NCI-H128 (cell line): ENCODE data around the gene TBC1D4.

Experiments
- DNase-seq: peaks from one replicate; lab custom pipeline; 2025; ENCODE audit not compliant: unreplicated experiment; lab: John Stamatoyannopoulos, UW

TBC1D4 gene

DNA sequence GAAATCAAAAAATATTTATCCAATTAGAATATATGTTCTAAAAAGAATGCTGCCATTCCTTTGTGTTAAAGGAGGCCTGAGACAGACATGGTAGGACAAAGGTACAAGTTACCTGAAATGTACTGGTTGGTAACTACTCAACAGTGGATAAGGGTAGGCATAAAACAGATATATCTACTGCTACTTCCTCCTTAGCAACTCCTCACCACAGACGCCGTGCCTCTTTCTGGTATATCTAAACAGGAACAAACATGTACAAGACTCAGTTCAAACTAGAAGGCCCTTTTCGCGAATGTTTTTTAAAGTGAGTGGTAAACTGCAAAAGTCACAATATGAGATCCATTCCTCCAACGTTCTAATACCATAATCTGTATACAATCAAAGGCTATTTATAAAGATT, 86.9 kb downstream of the TBC1D4 start:
- no peak for DNase-seq

GRCh38 chr13:75393839-75394520, 88.0 kb downstream of the TBC1D4 start:
- no peak for DNase-seq

DNA sequence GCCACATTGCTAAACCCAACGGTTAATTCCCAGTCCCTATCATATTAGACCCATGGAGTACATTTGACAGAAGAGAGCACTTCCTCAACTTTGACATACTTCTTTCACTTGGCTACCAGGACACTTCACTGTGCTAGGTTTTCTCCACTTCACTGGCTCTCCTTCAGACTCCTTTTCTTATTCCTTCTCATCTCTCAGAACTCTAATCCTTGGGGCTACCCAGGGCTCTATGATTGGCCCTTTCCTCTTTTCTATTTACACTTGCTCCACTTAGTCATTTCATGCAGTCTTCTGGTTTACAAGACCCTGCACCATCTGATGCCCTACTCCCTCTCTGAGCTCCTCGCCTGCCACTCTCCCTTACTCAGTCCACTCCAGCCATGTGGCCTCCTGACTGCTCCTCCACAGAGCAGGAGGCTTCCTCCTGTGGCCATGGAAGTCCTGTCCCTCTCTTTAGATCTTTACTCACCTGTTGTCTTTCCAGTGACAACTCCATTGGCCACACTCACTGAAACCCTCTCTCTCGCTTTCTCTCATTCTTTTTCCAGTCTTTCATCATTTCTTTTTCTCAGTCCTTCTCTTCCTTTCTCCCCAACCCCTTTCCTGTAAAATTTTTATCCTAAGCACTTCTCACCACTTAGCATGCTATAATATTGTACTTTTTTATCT, 90.4 kb downstream of the TBC1D4 start:
- no peak for DNase-seq

- DNase-seq: no peak
These were observed 91.7 kb downstream of the TBC1D4 start for GRCh38 chr13:75390229-75390628.

DNA sequence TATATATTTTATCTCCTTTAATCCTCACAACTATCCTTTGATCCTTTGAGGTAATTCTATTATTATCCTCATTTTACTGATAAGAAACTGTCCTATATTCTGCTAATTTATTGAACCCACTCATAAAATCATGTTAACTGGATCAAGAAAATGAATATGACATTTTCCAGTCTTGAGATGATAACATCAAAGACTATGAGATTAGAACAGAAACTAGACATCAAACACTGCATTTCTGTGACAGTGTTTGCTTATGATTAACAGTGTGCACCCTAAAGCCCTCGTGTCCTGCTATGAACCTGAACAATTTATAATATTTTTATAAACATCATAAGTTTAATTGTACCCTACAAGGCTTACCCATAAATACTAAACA, 96.3 kb downstream of the TBC1D4 start:
- DNase-seq: no peak

- DNase-seq: no peak
These were observed 96.9 kb downstream of the TBC1D4 start for GRCh38 chr13:75384879-75385707.

DNA sequence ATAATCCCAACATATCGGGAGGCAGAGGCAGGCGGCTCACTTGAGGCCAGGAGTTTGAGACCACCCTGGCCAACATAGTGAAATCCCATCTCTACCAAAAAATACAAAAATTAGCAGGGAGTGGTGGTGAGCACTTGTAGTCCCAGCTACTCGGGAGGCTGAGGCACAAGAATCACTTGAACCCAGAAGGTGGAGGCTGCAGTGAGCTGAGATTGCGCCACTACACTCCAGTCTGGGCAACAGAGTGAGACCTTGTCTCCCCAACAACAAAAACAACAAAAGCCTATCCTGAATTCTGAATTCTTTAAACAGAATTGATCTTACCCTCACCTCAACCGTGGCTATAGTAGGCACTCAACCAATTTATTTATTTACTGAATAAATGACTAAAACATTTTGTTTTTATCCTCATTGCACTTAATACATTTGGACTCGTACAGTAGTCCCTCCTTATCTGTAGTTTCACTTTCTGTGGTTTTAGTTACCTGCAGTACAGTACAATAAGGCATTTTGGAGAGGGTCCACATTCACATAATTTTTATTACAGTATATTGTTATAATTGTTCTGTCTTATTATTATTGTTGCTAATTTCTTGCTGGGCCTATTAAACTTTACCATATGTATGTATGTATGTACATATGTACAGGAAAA, 98.8 kb downstream of the TBC1D4 start:
- no peak for DNase-seq

DNA sequence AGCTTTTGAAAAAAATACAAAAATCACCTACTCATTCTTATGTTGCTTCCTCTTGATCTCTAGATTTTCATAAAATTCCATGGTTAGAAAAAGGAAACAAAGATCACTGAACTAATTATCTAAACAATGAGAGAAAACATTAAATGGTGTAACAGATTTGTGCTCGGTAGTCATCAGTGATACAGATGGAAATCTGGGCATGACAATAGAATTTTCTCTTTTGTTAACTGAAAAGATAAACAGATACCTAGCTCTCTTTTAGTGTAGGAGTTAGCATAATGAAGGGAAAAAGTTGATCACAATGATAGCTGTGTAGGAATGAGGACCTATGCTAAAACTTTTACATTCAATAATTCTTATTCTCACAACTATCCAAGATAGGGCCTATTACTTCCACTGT, 103.7 kb downstream of the TBC1D4 start:
- DNase-seq: no peak

DNA sequence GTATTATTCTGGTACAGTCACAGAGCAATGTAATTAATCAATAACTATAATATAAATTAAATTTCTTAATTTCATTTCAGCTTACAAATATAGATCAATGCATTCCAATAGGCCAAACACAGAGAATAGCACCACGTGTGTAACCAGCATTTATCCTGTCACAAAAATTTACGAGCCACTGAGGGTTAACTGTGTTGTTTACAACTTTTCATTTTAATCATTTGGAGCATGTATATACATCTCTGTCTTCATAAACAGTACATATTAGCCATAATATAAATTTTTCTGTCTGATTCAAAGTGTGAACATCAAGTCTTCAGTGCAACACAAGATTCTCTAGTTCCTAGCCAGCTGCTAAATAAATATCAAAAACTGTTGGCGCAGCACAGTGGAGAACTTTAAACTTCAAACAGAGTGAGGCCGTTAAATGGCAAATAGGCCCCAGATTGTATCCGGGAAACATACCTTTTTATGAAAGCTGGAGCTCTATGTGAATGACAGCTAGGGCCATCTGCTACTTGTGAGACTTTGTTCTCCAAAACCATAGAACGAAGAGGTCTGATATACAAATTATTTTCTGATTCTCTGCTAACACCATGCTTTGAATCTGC, 105.1 kb downstream of the TBC1D4 start:
- DNase-seq: no peak

GRCh38 chr13:75375329-75375728, 106.6 kb downstream of the TBC1D4 start:
- DNase-seq: no peak

DNA sequence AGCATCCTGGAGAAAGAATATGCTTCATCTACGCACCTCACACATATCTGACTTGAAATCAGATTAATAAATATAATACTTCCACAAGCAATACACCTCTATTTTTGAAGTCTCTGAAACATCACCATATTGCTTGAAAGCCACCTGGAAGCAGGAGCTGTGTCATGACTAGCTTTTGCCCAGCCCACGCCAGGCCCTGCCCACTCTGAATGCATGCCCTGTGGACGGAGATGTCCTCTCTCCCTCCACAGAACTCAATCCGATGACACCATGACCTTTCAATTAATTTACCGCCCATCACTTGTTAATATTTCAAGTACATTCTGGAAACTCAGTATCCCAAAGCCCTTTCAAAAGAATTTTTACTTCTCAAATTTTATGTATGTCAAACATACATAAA, 108.0 kb downstream of the TBC1D4 start:
- DNase-seq: no peak

DNA sequence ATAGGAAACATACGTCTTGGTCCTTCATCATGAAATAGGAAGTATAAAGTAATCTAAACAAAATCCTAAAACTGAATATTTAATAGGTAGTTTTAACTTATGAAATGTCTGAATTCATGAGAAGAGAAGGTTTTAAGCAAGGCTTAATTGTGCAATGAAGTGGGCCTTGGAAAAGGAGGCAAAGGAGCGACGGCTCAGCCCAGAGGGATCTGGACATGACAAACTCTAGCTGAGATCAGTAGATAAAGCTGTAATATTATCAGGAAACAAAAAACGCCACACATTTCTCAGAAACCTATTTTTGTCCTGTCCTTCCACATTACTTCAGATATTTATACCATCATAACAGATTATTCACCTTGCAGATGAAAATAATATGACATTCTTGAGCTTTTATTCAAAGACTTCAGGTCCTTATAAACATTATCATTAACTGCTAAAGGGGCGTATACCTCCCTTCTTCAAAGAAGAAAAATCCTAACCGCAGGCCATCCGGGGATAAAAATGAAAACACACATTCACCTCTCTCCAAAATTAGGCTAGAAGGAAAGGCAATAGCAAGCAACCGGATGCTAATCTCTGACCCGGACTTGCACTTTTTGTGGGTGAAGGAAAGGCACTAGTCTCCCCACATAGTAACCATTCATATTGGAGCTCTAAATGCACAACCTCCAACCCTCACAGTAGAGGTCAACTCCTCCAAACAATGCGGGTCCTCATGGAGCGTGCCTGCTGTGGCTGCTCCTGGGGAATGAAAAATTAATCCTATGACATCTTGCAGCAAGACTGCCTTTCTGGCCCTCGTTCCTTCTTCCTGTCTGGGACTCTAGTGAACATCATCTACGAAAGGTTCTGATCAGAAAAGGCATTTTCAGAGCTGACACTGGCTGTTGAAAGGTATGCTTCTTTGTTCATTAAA, 108.8 kb downstream of the TBC1D4 start:
- no peak for DNase-seq

DNA sequence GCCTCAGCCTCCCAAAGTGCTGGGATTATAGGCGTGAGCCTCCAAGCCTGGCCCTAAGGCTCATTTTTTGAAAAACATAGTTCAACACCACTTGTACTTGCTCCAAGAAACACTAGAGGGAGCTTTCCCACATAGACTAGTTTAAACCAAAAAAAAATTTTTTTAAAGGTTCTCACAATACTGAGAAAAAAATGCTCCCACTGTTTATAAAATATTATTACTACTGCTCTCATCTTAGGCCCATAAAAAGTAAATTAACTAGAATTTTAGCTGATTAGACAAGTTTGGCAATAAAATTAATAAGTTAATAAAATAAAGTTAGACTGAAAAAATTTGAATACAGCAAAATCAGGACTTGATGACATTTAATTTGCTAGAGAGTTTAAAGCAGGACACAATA, 109.5 kb downstream of the TBC1D4 start:
- DNase-seq: no peak

- no peak for DNase-seq
These were observed 110.8 kb downstream of the TBC1D4 start for GRCh38 chr13:75371203-75371602.

DNA sequence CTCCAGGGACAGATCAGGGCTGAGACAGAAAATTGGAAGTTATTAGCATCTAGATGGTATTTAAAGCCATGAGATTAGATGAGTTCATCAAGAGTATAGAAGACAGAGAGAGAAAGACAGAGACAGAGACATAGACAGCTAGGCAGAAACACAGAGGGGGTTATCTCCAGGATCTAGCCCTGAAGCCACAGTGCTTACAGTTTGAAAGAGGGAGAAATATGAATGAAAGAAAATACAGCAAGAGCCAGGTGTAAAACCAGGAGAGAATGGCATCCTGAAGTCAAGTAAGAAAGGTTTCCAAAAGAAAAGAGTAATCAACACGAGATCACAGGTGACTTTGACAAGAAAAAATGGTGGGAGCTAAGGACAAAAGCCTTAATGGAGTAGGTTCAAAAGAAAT, 111.2 kb downstream of the TBC1D4 start:
- DNase-seq: no peak

DNA sequence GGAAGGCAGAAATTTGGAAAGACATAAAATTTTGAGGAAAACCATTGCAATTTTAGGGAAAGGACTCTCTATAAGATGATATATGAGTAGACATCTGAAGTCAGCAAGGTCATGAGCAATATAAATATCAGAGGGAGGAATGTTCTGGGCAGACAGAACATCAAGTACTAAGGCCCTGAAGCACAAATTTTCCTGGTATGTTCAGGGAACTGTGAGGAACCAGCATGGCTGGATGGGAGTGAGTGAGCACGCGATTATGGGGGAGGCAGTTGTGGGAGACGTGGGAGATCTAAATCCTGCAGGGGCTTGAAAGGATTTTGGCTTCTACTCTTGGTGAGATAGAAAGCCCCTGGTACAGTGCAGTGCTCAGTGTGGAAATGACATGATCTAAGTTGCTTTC, 112.0 kb downstream of the TBC1D4 start:
- DNase-seq: no peak

DNA sequence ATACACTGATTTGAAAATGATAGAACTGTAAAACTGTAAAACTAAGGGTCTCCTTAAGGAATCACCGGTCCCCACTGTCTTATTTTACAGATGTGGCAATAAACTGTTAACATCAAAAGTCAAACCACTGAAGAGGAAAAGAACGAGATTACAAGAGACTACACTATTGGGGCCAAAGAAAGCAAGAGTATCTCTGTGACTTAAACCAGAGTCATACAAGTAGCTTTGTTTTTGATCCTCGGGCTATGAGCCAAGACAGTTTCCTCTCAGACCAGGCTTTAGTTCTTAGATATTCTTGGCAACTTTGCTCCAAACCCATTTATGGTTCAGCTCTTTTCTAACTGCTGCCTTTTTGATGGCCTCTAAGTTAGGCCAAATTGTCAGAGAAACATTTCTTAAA, 113.8 kb downstream of the TBC1D4 start:
- DNase-seq: no peak

DNA sequence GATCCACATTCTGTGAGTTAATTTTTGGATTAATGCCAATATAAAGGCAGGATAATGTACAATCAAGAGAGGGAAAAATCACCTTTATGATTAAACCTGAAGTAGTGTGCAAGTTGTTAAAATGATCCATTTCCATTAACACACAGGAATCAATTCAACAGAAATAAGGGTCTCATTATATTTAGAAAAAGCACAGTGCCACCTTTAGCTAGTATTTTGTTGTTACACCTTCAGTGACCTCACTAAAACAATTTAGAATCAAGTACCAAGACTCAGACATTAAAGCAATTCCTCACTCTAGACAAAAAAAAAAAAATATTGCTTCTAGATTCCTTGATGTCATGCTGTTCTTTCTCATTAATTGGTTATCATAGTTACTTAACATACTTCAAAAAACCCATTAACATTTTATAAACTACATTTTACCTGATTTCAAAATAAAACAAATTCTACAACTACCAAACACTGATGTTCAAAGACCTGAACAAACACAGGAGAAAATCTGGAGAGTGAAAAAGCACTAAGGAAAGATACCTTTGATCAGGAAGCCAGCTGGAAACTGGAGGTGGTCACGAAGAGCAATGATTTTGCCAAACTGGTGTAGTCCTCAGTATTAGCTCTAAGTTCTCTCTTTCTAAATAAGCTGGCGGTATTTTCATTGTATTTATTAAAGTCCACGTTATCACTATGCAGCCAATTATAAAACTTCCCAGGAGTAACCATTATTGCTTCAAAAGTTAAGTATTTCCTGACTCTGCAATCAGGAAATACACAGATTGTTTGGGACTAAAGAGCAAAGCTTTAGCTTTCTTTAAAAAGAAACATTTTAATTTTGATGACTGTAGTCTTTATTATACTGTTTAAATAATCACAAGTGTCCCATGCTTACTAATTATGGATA, 115.3 kb downstream of the TBC1D4 start:
- DNase-seq: no peak

DNA sequence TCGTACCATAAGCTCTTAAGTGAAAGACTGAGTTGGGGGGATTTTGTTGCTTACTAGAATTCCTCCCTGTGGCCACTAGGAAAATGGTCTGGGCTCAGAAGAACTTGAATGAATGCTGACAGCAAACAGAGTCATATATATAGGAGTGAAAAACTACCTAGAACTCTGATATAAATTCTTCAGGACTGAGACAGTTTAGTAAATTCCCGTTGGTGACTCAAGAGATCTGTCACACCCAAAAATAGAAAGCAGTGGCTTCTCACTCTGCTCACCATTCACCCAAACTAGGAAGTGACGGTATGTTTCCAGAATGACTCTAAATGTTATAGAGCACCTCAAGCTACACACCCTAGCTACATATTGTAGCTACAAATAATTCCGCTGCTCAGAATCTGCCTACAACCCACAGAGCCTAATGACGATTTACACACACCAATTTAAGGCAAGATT, 116.2 kb downstream of the TBC1D4 start:
- no peak for DNase-seq
